HCT116 (cell line): Measurements from ENCODE around the gene TPGS1. TPM values are rescaled to one million over a fixed set of nuclear protein-coding genes. Genes with fewer than 3 reads are reported as not detected.

Source experiments
- ATAC-seq: fragments of 200-7000 bp; cut with Tn5 transposase; 2 replicates; pipeline ENCODE4 v1.9.1; 2020; ENCODE audit warnings: mild to moderate bottlenecking, moderate library complexity
- BruUV-seq: library from RNA; stranded (reverse); fragments of 400-500 nt; replicated peaks from 2 replicates; lab custom pipeline; 2021; lab: Mats Ljungman, UMichigan
- CTCF ChIA-PET: fragments of 300-600 bp; sonication (Branson Sonifier 250); formaldehyde crosslinking; loops from one replicate; lab custom pipeline; 2021; ENCODE audit warnings: antibody characterized with exemption; lab: Charles Lee
- POLR2A ChIA-PET: fragments of 300-600, 350-600 bp; sonication (Branson Sonifier 250); formaldehyde crosslinking; loops from one replicate; lab custom pipeline; 2021; ENCODE audit warnings: antibody characterized with exemption; lab: Charles Lee
- RAD21 ChIA-PET, 2 experiments: fragments of 300-600 bp; sonication (Branson Sonifier 250); formaldehyde crosslinking; loops; one replicate each; lab custom pipeline; 2023; ENCODE audit warnings: low total read pairs in 2 of 2; ENCODE audit not compliant: uncharacterized antibody in 2 of 2, unreplicated experiment in 2 of 2, low non-redundant PET in 1 of 2; lab: Charles Lee
- DNase-seq: peaks from one replicate; pipeline ENCODE4 v3.0.0-alpha.2; 2010; ENCODE audit warnings: low read depth, low spot score
- H2AFZ ChIP-seq: fragments of 200-600 bp; shearing (Covaris generic), sonication (generic); 2 replicates; pipeline ENCODE4 v1.6.1; 2017; ENCODE audit warnings: low read depth, mixed run types, mixed read lengths, antibody characterized with exemption, low read length; ENCODE audit not compliant: poor library complexity, severe bottlenecking
- H3K27ac ChIP-seq: 2 replicates; pipeline ENCODE4 v1.5.1; 2012; ENCODE audit warnings: low read depth, low read length
- H3K27me3 ChIP-seq: fragments of 200-600 bp; sonication (generic); 2 replicates; pipeline ENCODE4 v1.6.1; 2016; ENCODE audit warnings: mixed run types, low read length, mixed read lengths; ENCODE audit not compliant: insufficient read depth
- H3K36me3 ChIP-seq, 2 experiments: fragments of 200-500 bp in 1 of 2; fragments of 200-600 bp in 1 of 2; sonication (Bioruptor generic) in 1 of 2; sonication (generic) in 1 of 2; 2 replicates each; pipeline versions ENCODE4 v1.5.1 to v1.6.1; 2014 to 2016; ENCODE audit warnings: low read length in 2 of 2, inconsistent platforms in 1 of 2, mixed read lengths in 1 of 2, mixed run types in 1 of 2; ENCODE audit not compliant: insufficient read depth in 2 of 2, control insufficient read depth in 1 of 2
- H3K4me1 ChIP-seq, 2 experiments: fragments of 200-600 bp in 1 of 2; sonication (generic) in 1 of 2; 2 replicates each; pipeline versions ENCODE4 v1.5.1 to v1.6.1; 2012 to 2017; ENCODE audit warnings: low read length in 2 of 2, inconsistent platforms in 1 of 2, mild to moderate bottlenecking in 1 of 2, mixed read lengths in 1 of 2, mixed run types in 1 of 2, moderate library complexity in 1 of 2; ENCODE audit not compliant: insufficient read depth in 2 of 2, control insufficient read depth in 1 of 2
- H3K4me2 ChIP-seq: fragments of 200-600 bp; sonication (generic); 2 replicates; pipeline ENCODE4 v1.6.1; 2017; ENCODE audit warnings: mixed run types, low read length, mixed read lengths
- H3K4me3 ChIP-seq, 2 experiments: fragments of 200-600 bp in 1 of 2; sonication (generic) in 1 of 2; replicated peaks in 1 of 2; 2 replicates each; pipeline ENCODE4 v1.5.1; 2011 to 2016; ENCODE audit warnings: low read length in 2 of 2, control low read depth in 1 of 2, low read depth in 1 of 2, mild to moderate bottlenecking in 1 of 2, mixed read lengths in 1 of 2, mixed run types in 1 of 2
- H3K79me2 ChIP-seq: fragments of 200-600 bp; sonication (generic); 2 replicates; pipeline ENCODE4 v1.6.1; 2017; ENCODE audit warnings: mild to moderate bottlenecking, mixed run types, low read length, moderate library complexity, mixed read lengths; ENCODE audit not compliant: insufficient read depth
- H3K9ac ChIP-seq: fragments of 200-600 bp; sonication (generic); 2 replicates; pipeline ENCODE4 v1.6.1; 2016; ENCODE audit warnings: low read length, mixed read lengths
- H3K9me2 ChIP-seq: fragments of 200-600 bp; sonication (generic), shearing (Covaris generic); 2 replicates; pipeline ENCODE4 v1.6.1; 2017; ENCODE audit warnings: mixed run types, mild to moderate bottlenecking, moderate library complexity; ENCODE audit not compliant: insufficient read depth
- H3K9me3 ChIP-seq, 2 experiments: fragments of 200-500 bp in 1 of 2; fragments of 200-600 bp in 1 of 2; sonication (Bioruptor generic) in 1 of 2; sonication (generic) in 1 of 2; 2 replicates each; pipeline ENCODE4 v1.6.1; 2014 to 2017; ENCODE audit warnings: low read length in 2 of 2, mixed read lengths in 2 of 2, inconsistent platforms in 1 of 2, low read depth in 1 of 2, mild to moderate bottlenecking in 1 of 2, mixed run types in 1 of 2, moderate library complexity in 1 of 2; ENCODE audit not compliant: control insufficient read depth in 1 of 2, insufficient read depth in 1 of 2
- H4K20me1 ChIP-seq: fragments of 200-600 bp; sonication (generic), shearing (Covaris generic); 2 replicates; pipeline ENCODE4 v1.6.1; 2017; ENCODE audit warnings: mixed run types, mild to moderate bottlenecking, moderate library complexity; ENCODE audit not compliant: insufficient read depth
- EGR1 ChIP-seq: IDR thresholded peaks from 2 replicates; pipeline ENCODE4 v1.6.1; 2012; ENCODE audit warnings: low read depth
- FOSL1 ChIP-seq: IDR thresholded peaks from 2 replicates; pipeline ENCODE4 v1.6.1; 2012; ENCODE audit warnings: low read depth
- RAD21 ChIP-seq: IDR thresholded peaks from 2 replicates; pipeline ENCODE4 v1.6.1; 2012; ENCODE audit warnings: low read depth, mild to moderate bottlenecking
- SP1 ChIP-seq: IDR thresholded peaks from 2 replicates; pipeline ENCODE4 v1.6.1; 2012; ENCODE audit warnings: low read depth
- TCF7L2 ChIP-seq: IDR thresholded peaks from 2 replicates; pipeline ENCODE4 v1.7.0; 2011; ENCODE audit warnings: borderline replicate concordance, inconsistent platforms; ENCODE audit not compliant: insufficient read depth, insufficient read length; ENCODE audit errors: extremely low read depth
- ZFX ChIP-seq: fragments of 450-650 bp; IDR thresholded peaks from 2 replicates; pipeline ENCODE4 v1.6.1; 2017
- ZNF274 ChIP-seq: fragments of 200-500 bp; sonication (Bioruptor generic); IDR thresholded peaks from 2 replicates; pipeline ENCODE4 v1.6.1; 2014; ENCODE audit warnings: mild to moderate bottlenecking, low read depth, low read length, inconsistent platforms
- intact Hi-C: fragments of 100-400 bp; cut with micrococcal nuclease; formaldehyde crosslinking; loops from 2 replicates; pipeline ENCODE4 v1.10.0; 2022
- total RNA-seq: library from RNA; stranded (reverse); gene quantifications from one replicate; pipeline ENCODE4 v1.2.1, GENCODE V29; 2021; ENCODE audit not compliant: unreplicated experiment
- TF ChIP-seq, protein P1 (sequence below): IDR thresholded peaks from 2 replicates; pipeline ENCODE4 v1.6.1; 2012
- TF ChIP-seq, protein P2 (sequence below): IDR thresholded peaks from 2 replicates; pipeline ENCODE4 v1.6.1; 2011; ENCODE audit warnings: mild to moderate bottlenecking, low read length, moderate library complexity; ENCODE audit not compliant: insufficient replicate concordance; ENCODE audit errors: extremely low read depth
- TF ChIP-seq, protein P3 (sequence below): IDR thresholded peaks from 2 replicates; pipeline ENCODE4 v1.6.1; 2012
- TF ChIP-seq, protein P4 (sequence below), 3 experiments: fragments of 200-600 bp in 1 of 3; sonication (generic) in 1 of 3; IDR thresholded peaks in 2 of 3; conservative IDR thresholded peaks in 1 of 3; 2 replicates each; pipeline ENCODE4 v1.5.1; 2012 to 2017; ENCODE audit warnings: low read depth in 2 of 3, low read length in 2 of 3, antibody characterized with exemption in 1 of 3, borderline replicate concordance in 1 of 3, control low read depth in 1 of 3, mild to moderate bottlenecking in 1 of 3, mixed read lengths in 1 of 3, mixed run types in 1 of 3, moderate library complexity in 1 of 3; ENCODE audit not compliant: insufficient read depth in 1 of 3

Gene TPGS1
- total RNA-seq, 1 experiment from 2014 or later: 19.1 TPM

DNA sequence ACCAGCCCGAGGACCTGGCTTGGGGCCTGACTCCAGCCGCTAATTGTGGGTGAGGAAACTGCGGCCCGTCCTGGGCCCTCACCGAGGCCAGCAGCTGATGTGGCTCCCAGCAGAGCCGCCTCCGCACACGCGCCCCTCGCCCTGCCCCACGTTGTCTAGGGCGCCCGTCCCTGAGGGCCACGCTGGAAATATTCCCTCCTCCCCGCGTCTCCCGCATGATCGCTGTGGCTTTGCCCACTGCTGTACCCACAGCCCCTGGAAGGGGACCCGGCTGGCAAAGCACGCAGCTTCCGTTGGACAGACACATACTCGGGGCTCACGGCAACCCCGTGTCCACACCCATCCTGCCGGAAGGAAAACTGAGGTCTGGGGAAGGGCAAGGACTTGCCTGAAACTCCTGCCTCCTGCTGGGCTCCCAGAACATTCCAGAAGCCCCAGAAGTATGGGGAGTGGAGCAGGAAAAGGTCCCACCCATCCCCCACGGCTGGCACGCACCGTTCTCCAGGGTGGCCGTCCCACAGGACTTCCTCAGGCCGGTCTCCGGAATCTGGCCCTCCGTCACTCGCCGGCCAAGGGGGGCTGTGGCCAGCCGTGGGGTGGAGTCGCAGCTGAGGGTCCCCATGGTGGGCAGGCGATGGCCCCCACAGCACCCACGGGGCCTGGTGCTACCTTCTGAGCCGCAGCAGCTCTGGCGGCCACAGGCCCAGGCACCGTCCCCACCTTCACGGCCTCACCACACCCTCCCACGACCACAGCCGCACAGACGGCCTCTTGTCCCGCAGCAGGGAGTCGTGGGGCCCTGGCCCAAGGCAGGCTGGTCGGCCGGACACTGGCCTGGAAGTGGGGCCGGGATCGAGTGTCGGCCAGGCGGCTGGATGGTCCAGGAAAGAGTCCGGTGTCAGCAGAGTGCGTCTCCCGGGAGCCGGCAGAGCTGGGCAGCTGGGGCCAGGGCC lies 32.9 kb upstream of the TPGS1 start:
- POLR2A ChIA-PET: no interaction called here
- intact Hi-C loops: no loop called here
- CTCF ChIA-PET: no interaction called here

More for the DNA sequence above, 32.9 kb upstream of the TPGS1 start:
- RAD21 ChIA-PET: no interaction called here
- Histone ChIP-seq H3K4me3 (no peak overlapping the region), H3K36me3 (no peaks in the 10 kb centered on the region), H3K27ac (no peak overlapping the region), H3K79me2 (no peaks in the 10 kb centered on the region), H3K4me2 (no peak overlapping the region), H3K9ac (no peak overlapping the region), H4K20me1 (no peaks in the 10 kb centered on the region), H2AFZ (no peak overlapping the region), H3K9me2 (no peaks in the 10 kb centered on the region), H3K27me3 (no peaks in the 10 kb centered on the region), H3K4me1 (peaks cover 0 to 5% of the 10 kb centered on the region in 2 experiments; a peak in 1 of 4 replicates), H3K9me3 (no peaks in the 10 kb centered on the region)
- TF ChIP-seq ZNF274 (no peak), TCF7L2 (no peak), ZFX (no peak), SP1 (no peak), RAD21 (no peak), FOSL1 (no peak), EGR1 (no peak)
- TF ChIP-seq, protein P1, sequence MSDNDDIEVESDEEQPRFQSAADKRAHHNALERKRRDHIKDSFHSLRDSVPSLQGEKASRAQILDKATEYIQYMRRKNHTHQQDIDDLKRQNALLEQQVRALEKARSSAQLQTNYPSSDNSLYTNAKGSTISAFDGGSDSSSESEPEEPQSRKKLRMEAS: no peak
- TF ChIP-seq, protein P2, sequence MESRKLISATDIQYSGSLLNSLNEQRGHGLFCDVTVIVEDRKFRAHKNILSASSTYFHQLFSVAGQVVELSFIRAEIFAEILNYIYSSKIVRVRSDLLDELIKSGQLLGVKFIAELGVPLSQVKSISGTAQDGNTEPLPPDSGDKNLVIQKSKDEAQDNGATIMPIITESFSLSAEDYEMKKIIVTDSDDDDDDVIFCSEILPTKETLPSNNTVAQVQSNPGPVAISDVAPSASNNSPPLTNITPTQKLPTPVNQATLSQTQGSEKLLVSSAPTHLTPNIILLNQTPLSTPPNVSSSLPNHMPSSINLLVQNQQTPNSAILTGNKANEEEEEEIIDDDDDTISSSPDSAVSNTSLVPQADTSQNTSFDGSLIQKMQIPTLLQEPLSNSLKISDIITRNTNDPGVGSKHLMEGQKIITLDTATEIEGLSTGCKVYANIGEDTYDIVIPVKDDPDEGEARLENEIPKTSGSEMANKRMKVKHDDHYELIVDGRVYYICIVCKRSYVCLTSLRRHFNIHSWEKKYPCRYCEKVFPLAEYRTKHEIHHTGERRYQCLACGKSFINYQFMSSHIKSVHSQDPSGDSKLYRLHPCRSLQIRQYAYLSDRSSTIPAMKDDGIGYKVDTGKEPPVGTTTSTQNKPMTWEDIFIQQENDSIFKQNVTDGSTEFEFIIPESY: no peak
- TF ChIP-seq, protein P3, sequence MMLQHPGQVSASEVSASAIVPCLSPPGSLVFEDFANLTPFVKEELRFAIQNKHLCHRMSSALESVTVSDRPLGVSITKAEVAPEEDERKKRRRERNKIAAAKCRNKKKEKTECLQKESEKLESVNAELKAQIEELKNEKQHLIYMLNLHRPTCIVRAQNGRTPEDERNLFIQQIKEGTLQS: no peak
- TF ChIP-seq, protein P4, sequence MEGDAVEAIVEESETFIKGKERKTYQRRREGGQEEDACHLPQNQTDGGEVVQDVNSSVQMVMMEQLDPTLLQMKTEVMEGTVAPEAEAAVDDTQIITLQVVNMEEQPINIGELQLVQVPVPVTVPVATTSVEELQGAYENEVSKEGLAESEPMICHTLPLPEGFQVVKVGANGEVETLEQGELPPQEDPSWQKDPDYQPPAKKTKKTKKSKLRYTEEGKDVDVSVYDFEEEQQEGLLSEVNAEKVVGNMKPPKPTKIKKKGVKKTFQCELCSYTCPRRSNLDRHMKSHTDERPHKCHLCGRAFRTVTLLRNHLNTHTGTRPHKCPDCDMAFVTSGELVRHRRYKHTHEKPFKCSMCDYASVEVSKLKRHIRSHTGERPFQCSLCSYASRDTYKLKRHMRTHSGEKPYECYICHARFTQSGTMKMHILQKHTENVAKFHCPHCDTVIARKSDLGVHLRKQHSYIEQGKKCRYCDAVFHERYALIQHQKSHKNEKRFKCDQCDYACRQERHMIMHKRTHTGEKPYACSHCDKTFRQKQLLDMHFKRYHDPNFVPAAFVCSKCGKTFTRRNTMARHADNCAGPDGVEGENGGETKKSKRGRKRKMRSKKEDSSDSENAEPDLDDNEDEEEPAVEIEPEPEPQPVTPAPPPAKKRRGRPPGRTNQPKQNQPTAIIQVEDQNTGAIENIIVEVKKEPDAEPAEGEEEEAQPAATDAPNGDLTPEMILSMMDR (IDR thresholded peaks at IDR 0.05 in 2 of 3, conservative IDR thresholded peaks at IDR 0.05 in 1 of 3; ENCODE audit: borderline replicate concordance in 1 of 3, insufficient read depth in 1 of 3, low read depth in 2 of 3, low read length in 2 of 3): no peak
- DNase-seq: no peak
- ATAC-seq: no peak
- no TSS peak for BruUV-seq
